ENCODE data around the gene HRK. TPM values are rescaled to one million over a fixed set of nuclear protein-coding genes. Genes with fewer than 3 reads are reported as not detected.
A peak's percentile ranks its signal among the peaks of the same experiment; 100 is the strongest.
"Not testable (repeated sequence)": the region's sequence is repeated elsewhere in the genome, so short reads cannot be mapped to it uniquely, and the experiment has no call there.

Gene HRK
- total RNA-seq, 1 experiment from 2014 or later: 0.44 TPM

- CTCF ChIA-PET: no interaction called here
- in situ Hi-C loops (cut with HindIII; ENCODE audit: low pct_unique_long_range_greater_than_20kb, low sequenced_read_pairs): no loop called here
- no peak for TF ChIP-seq POLR2AphosphoS5 (IDR thresholded peaks at IDR 0.05; ENCODE audit: low read depth, low read length)
- TF ChIP-seq CTCF (IDR thresholded peaks at IDR 0.05): no peak
- TF ChIP-seq SIN3A (IDR thresholded peaks at IDR 0.05; ENCODE audit: borderline replicate concordance, insufficient read depth, low read depth, low read length): no peak
- no peak for TF ChIP-seq TCF7L2 (IDR thresholded peaks at IDR 0.05; ENCODE audit: low read depth, low read length)
- TF ChIP-seq REST (IDR thresholded peaks at IDR 0.05; ENCODE audit: insufficient read depth in 1 of 2, low read depth in 2 of 2, low read length in 1 of 2): no peak
- Histone ChIP-seq H3K4me1 (ENCODE audit: control insufficient read depth, insufficient read depth, low read length) (peaks cover 11% of the 10 kb centered on the region), H3K9me3 (ENCODE audit: control insufficient read depth, insufficient read depth, low read depth, low read length) (no peaks in the 10 kb centered on the region), H3K4me3 (ENCODE audit: low read depth in 2 of 2, low read length in 2 of 2) (peak overlapping the region; percentile 78 to 96), H3K36me3 (ENCODE audit: control insufficient read depth, insufficient read depth, low read length) (no peaks in the 10 kb centered on the region; the same call in 1 of the 2 replicates), H3K27me3 (ENCODE audit: control insufficient read depth, insufficient read depth, low read length) (no peaks in the 10 kb centered on the region), H3K27ac (ENCODE audit: low read length) (peak overlapping the region; percentile 85)
- intact Hi-C loops (cut with micrococcal nuclease; ENCODE audit: unreplicated experiment): no loop called here
- no peak for DNase-seq (ENCODE audit: low read depth, low spot score)
- BruUV-seq (replicated peaks): no TSS peak
- POLR2A ChIA-PET: no interaction called here
- ATAC-seq: no peak
These were observed 62.8 kb downstream of the HRK start for GRCh38 chr12:116818341-116818856.

- intact Hi-C loops (cut with micrococcal nuclease; ENCODE audit: unreplicated experiment); in situ Hi-C loops (cut with HindIII; ENCODE audit: low pct_unique_long_range_greater_than_20kb, low sequenced_read_pairs); ATAC-seq; H3K36me3 ChIP-seq (ENCODE audit: control insufficient read depth, insufficient read depth, low read length); CTCF ChIA-PET; H3K4me3 ChIP-seq (ENCODE audit: low read depth in 2 of 2, low read length in 2 of 2); BruUV-seq (replicated peaks); DNase-seq (ENCODE audit: low read depth, low spot score); H3K27ac ChIP-seq (ENCODE audit: low read length); H3K27me3 ChIP-seq (ENCODE audit: control insufficient read depth, insufficient read depth, low read length); H3K9me3 ChIP-seq (ENCODE audit: control insufficient read depth, insufficient read depth, low read depth, low read length): not testable (repeated sequence)
- POLR2A ChIA-PET: interaction anchor here (0.6 kb wide), 1 partner anchor 1281 kb away, joined by 7 read pairs; no protein-coding TSS in a partner anchor
- peaks cover 14% of the 10 kb centered on the region for H3K4me1 ChIP-seq (ENCODE audit: control insufficient read depth, insufficient read depth, low read length)
These were observed 66.5 kb downstream of the HRK start for GRCh38 chr12:116814766-116815165.

DNA sequence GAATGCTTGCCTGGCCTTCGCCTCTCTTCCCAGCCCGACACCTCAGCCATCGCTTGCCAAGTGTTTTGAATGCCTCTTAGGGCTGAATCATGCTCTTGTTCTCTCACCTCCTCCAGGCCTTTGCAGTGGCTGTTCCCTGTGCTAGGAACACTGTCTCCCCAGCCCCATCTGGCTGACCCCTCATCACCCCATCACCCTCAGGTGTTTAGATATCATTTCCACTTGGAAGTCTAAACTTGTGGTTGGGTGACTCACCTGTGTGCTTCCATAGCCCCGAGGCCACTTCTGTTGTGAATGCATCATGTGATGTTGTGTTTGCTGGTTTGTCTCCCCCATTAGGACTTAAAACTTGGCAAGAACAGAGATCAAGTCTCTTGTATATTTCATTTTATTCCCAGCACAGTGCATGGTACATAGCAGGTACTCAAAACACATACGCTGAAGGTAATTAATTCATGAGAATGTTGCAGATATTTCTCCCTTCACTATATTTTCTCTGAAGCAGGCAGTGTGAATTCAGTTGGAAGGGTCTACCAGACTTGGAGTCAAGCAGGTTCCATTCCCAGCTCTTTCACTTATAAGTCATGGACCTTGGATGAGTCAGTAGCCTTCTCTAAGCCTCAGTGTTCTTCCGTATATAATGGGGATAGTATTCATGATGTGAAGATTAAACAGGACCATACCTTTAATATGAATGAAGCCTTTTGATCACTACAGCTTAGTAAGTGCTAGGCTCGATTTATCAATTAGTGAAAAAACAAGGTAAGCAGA lies 67.8 kb downstream of the HRK start:
- intact Hi-C loops (cut with micrococcal nuclease; ENCODE audit: unreplicated experiment): no loop called here
- TF ChIP-seq REST (IDR thresholded peaks at IDR 0.05; ENCODE audit: insufficient read depth in 1 of 2, low read depth in 2 of 2, low read length in 1 of 2): no peak
- no peak for TF ChIP-seq POLR2AphosphoS5 (IDR thresholded peaks at IDR 0.05; ENCODE audit: low read depth, low read length)
- no peak for TF ChIP-seq SIN3A (IDR thresholded peaks at IDR 0.05; ENCODE audit: borderline replicate concordance, insufficient read depth, low read depth, low read length)
- TF ChIP-seq CTCF (IDR thresholded peaks at IDR 0.05): no peak
- no peak for TF ChIP-seq TCF7L2 (IDR thresholded peaks at IDR 0.05; ENCODE audit: low read depth, low read length)
- POLR2A ChIA-PET: no interaction called here
- ATAC-seq (peak; percentile 79), DNase-seq (ENCODE audit: low read depth, low spot score) (no peak)
- CTCF ChIA-PET: no interaction called here
- Histone ChIP-seq H3K27ac (ENCODE audit: low read length) (no peak overlapping the region), H3K9me3 (ENCODE audit: control insufficient read depth, insufficient read depth, low read depth, low read length) (no peaks in the 10 kb centered on the region), H3K36me3 (ENCODE audit: control insufficient read depth, insufficient read depth, low read length) (no peaks in the 10 kb centered on the region), H3K27me3 (ENCODE audit: control insufficient read depth, insufficient read depth, low read length) (no peaks in the 10 kb centered on the region), H3K4me3 (ENCODE audit: low read depth in 2 of 2, low read length in 2 of 2) (no peak overlapping the region), H3K4me1 (ENCODE audit: control insufficient read depth, insufficient read depth, low read length) (peaks cover 10% of the 10 kb centered on the region)
- in situ Hi-C loops (cut with HindIII; ENCODE audit: low pct_unique_long_range_greater_than_20kb, low sequenced_read_pairs): no loop called here
- no TSS peak for BruUV-seq (replicated peaks)
